ENCODE data around the gene TBCB. TPM values are rescaled to one million over a fixed set of nuclear protein-coding genes. Genes with fewer than 3 reads are reported as not detected.

TBCB gene
- total and polyA plus RNA-seq, 9 of the 15 experiments (the other 6 are each of a cell fraction or from before 2014, with no cell fraction given), result 3.5 to 115 (median 58.9) TPM

GRCh38 chr19:36140304-36141038 lies 25.2 kb downstream of the TBCB start (continued):
- TF ChIP-seq NR1H2 (CRISPR knock-in tag; IDR thresholded peaks at IDR 0.05), result no peak
- TF ChIP-seq CHD1 (IDR thresholded peaks at IDR 0.05; ENCODE audit: low read length), result peak; percentile 71
- TF ChIP-seq TFAP4 (CRISPR knock-in tag; IDR thresholded peaks at IDR 0.05; ENCODE audit: borderline replicate concordance), result peak; percentile 95
- no peak for TF ChIP-seq NBN (IDR thresholded peaks at IDR 0.05; ENCODE audit: low read depth)
- TF ChIP-seq SMC3 (conservative IDR thresholded peaks at IDR 0.05; ENCODE audit: insufficient read depth, low read depth, low read length), result no peak
- peak; percentile 62 for TF ChIP-seq DACH1 (IDR thresholded peaks at IDR 0.05; ENCODE audit: partially characterized antibody)
- no peak for TF ChIP-seq ZBTB12 (CRISPR knock-in tag; IDR thresholded peaks at IDR 0.05)
- no peak for TF ChIP-seq SNIP1 (IDR thresholded peaks at IDR 0.05; ENCODE audit: low read depth)
- TF ChIP-seq ZFPM2 (CRISPR knock-in tag; IDR thresholded peaks at IDR 0.05), result no peak
- TF ChIP-seq BRCA1 (IDR thresholded peaks at IDR 0.05), result no peak
- no peak for TF ChIP-seq BRCA1 (CRISPR knock-in tag; IDR thresholded peaks at IDR 0.05)
- TF ChIP-seq SIX5 (IDR thresholded peaks at IDR 0.05; ENCODE audit: borderline replicate concordance in 1 of 2, insufficient read depth in 1 of 2, low read depth in 1 of 2, low read length in 2 of 2), result no peak
- no peak for TF ChIP-seq SMAD2 (IDR thresholded peaks at IDR 0.05; ENCODE audit: low read depth, low read length)
- no peak for TF ChIP-seq SFPQ (IDR thresholded peaks at IDR 0.05; ENCODE audit: low read depth, low read length)
- TF ChIP-seq ZC3H4 (CRISPR knock-in tag; IDR thresholded peaks at IDR 0.05; ENCODE audit: borderline replicate concordance), result no peak; the same call in 1 of the 2 replicates
- TF ChIP-seq NFXL1 (CRISPR knock-in tag; IDR thresholded peaks at IDR 0.05), result no peak
- no peak for TF ChIP-seq ZNF707 (CRISPR knock-in tag; conservative IDR thresholded peaks at IDR 0.05)
- TF ChIP-seq FOSL1 (tag; conservative IDR thresholded peaks at IDR 0.05), result no peak
- no peak for TF ChIP-seq ZBTB43 (CRISPR knock-in tag; IDR thresholded peaks at IDR 0.05)
- no peak for TF ChIP-seq MITF (IDR thresholded peaks at IDR 0.05)
- TF ChIP-seq MAZ (CRISPR knock-in tag; conservative IDR thresholded peaks at IDR 0.05 in 1 of 2, IDR thresholded peaks at IDR 0.05 in 1 of 2), result no peak

Measured in K562 (cell line).